Measurements from ENCODE around the gene GNAI3.

GNAI3 gene

GRCh38 chr1:109548321-109549267, at the start of gene GNAI3:
Gene GNAI3, plus strand, starts transcription at chr1:109548615. Its CDS starts 106 bp downstream, at chr1:109548721.
- DNase-seq (ENCODE audit: low spot score), result peak; percentile 95

- no peak for DNase-seq (ENCODE audit: low spot score)
Measured at GRCh38 chr1:109499081-109499480, 49.3 kb upstream of the GNAI3 start.

GRCh38 chr1:109499661-109500536, 48.5 kb upstream of the GNAI3 start:
- no peak for DNase-seq (ENCODE audit: low spot score)

- no peak for DNase-seq (ENCODE audit: low spot score)
Measured at GRCh38 chr1:109500941-109501381, 47.5 kb upstream of the GNAI3 start.

GRCh38 chr1:109501644-109502363, 46.6 kb upstream of the GNAI3 start:
- no peak for DNase-seq (ENCODE audit: low spot score)

GRCh38 chr1:109502364-109502851, 46.0 kb upstream of the GNAI3 start:
- DNase-seq (ENCODE audit: low spot score), result no peak

GRCh38 chr1:109503935-109504334, 44.5 kb upstream of the GNAI3 start:
- DNase-seq (ENCODE audit: low spot score), result no peak

- DNase-seq (ENCODE audit: low spot score), result no peak
Measured at GRCh38 chr1:109504974-109505373, 43.4 kb upstream of the GNAI3 start.

GRCh38 chr1:109508001-109508872, 40.2 kb upstream of the GNAI3 start:
- no peak for DNase-seq (ENCODE audit: low spot score)

- DNase-seq (ENCODE audit: low spot score), result no peak
Measured at GRCh38 chr1:109508873-109509175, 39.6 kb upstream of the GNAI3 start.

- no peak for DNase-seq (ENCODE audit: low spot score)
Measured at GRCh38 chr1:109509176-109510134, 39.0 kb upstream of the GNAI3 start, which contains the start of gene AMIGO1. Gene AMIGO1, minus strand, starts transcription at chr1:109509727. Its CDS starts 815 bp downstream, at chr1:109508912.

GRCh38 chr1:109513110-109513710, 35.2 kb upstream of the GNAI3 start:
- DNase-seq (ENCODE audit: low spot score), result no peak

GRCh38 chr1:109514846-109515245, 33.6 kb upstream of the GNAI3 start:
- no peak for DNase-seq (ENCODE audit: low spot score)

GRCh38 chr1:109516872-109517271, 31.5 kb upstream of the GNAI3 start:
- no peak for DNase-seq (ENCODE audit: low spot score)

GRCh38 chr1:109517337-109517736, 31.1 kb upstream of the GNAI3 start:
- no peak for DNase-seq (ENCODE audit: low spot score)

- no peak for DNase-seq (ENCODE audit: low spot score)
Measured at GRCh38 chr1:109521002-109521951, 27.1 kb upstream of the GNAI3 start.

- DNase-seq (ENCODE audit: low spot score), result no peak
Measured at GRCh38 chr1:109522026-109522425, 26.4 kb upstream of the GNAI3 start.

- DNase-seq (ENCODE audit: low spot score), result no peak
Measured at GRCh38 chr1:109523706-109524105, 24.7 kb upstream of the GNAI3 start.

Data from COLO829 (cell line).